ENCODE measurements around the gene AIFM2.
"Not testable (repeated sequence)": the region's sequence is repeated elsewhere in the genome, so short reads cannot be mapped to it uniquely, and the experiment has no call there.

AIFM2 gene

DNA sequence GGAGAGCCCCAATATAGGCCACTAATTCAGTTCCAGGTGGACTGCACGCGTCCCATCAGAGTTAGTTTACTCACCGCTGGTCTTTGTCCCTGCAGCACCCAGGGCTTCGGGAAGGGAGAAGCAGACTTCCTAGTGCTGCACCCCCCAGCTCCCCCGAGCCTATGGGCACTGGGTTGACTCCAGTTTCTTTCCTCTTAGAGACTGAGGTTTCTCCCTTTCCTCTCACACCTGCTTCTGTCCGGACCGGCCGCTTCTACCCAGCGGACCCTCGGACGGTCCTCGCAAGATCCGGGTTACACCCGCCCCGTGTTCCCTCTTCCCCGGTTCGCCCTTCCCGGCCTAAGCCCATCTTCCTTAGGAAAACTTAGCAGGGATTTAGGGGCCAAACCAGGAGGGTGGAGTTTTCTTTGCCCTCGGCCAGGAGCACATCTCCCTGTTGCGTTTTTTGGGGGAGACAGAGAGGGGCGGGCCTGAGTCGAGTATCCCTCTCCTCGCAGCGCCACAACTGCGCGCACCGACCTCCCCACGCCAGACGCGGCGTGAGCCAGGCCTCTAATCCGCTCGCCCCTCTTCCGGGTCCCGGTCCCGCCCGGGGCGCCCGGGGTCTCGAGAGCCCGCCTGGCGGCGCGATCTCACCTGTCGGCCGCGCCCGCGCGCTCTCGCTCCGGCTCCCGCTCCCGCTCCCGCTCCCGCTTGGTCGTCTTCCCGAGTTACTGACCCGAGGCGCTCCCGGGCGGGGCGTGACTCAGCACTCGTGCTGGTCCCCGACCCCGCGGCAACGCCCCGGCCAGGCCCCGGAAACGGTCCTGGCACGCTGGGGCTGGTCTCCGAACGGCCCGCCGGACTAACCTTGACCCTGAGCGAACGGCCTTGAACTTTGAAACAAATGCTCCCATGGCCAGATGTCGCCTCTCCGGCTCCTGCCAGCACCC lies at the start of gene AIFM2:
TSS of gene AIFM2 (minus strand) at position 728 of the 932 bp plus-strand sequence. CDS start 8,741 bp downstream, outside the sequence.
- DNase-seq (ENCODE audit: extremely low read depth in 1 of 2, low read depth in 1 of 2): peak; percentile 6 to 17

- not testable (repeated sequence) for DNase-seq (ENCODE audit: extremely low read depth in 1 of 2, low read depth in 1 of 2)
These were observed 46.6 kb upstream of the AIFM2 start for GRCh38 chr10:70179209-70179608.

GRCh38 chr10:70178139-70178725 lies 45.6 kb upstream of the AIFM2 start:
- no peak for DNase-seq (ENCODE audit: extremely low read depth in 1 of 2, low read depth in 1 of 2)

- no peak for DNase-seq (ENCODE audit: extremely low read depth in 1 of 2, low read depth in 1 of 2)
These were observed 43.8 kb upstream of the AIFM2 start for GRCh38 chr10:70176441-70176840.

DNA sequence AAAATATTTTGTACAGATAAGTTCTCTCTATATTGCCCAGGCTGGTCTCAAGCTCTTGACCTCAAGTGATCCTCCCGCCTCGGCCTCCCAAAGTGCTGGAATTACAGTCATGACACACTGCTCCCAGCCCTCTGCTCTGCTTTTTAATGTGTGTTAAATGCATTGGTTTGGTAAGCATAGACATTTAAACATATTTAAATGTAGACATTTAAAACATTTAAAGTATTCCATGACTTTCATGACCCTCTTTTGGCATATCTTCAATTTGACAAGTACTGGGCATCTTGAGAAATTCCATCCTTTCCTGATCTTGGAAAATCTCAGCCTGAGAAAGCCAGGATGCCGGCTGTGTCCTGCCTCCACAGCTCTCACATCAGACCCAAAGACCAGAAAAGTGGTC lies 42.9 kb upstream of the AIFM2 start:
- no peak for DNase-seq (ENCODE audit: extremely low read depth in 1 of 2, low read depth in 1 of 2)

- no peak for DNase-seq (ENCODE audit: extremely low read depth in 1 of 2, low read depth in 1 of 2)
These were observed 41.6 kb upstream of the AIFM2 start for GRCh38 chr10:70174058-70174741.

GRCh38 chr10:70169649-70170364 lies 37.2 kb upstream of the AIFM2 start:
- no peak for DNase-seq (ENCODE audit: extremely low read depth in 1 of 2, low read depth in 1 of 2)

DNA sequence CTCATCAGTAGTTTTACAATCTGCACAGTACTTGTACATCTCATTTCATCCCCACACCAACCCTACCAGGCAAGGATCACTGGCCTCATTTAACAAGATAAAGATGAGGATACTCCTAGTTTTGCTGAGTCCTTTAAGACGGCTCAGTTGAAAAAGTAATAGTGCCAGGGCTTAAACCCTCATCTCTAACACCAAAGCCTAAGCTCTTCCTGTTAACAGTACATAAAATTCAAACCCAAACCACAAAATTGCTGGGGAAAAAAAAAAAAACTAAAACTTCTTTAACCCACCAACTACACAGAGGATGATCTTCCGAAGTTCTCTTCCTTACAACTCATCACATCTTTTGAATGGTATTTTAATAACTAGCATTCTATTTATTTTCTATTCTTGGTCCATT lies 36.4 kb upstream of the AIFM2 start:
- no peak for DNase-seq (ENCODE audit: extremely low read depth in 1 of 2, low read depth in 1 of 2)

DNA sequence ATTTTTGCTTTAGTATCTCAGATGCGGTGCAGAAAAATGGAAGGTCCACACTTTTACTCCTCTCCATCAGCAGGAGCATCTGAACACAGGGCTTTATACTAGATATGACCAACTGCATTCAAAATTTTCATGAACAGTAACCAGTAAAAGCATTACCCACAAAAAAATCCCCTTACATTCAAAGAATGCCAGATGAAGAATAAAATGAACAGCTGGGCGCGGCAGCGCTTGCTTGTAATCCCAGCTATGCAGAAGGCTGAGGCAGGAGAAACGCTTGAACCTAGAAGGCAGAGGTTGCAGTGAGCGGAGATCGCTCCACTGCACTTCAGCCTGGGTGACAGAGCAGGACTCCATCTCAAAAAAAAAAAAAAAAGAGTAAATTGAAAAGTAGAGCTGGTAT lies 34.6 kb upstream of the AIFM2 start:
- no peak for DNase-seq (ENCODE audit: extremely low read depth in 1 of 2, low read depth in 1 of 2)

DNA sequence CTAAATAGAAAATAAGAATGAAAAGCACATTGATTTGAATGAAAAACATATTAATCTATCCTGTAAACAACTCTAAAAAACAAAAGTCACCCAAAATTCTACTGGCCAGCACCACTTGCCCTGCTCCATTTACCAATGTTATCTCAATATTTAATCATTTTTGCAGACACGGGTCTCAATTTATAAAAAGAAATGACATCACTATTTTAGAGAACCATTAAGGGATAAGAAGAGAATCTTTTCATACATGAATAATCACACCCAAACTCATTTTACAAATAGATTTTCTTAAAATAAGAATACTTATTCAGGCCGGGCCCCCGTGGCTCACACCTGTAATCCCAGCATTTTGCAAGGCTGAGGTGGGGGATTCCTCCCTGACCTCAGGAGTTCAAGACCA lies 33.8 kb upstream of the AIFM2 start:
- no peak for DNase-seq (ENCODE audit: extremely low read depth in 1 of 2, low read depth in 1 of 2)

- DNase-seq (ENCODE audit: extremely low read depth in 1 of 2, low read depth in 1 of 2): no peak
These were observed 31.5 kb upstream of the AIFM2 start for GRCh38 chr10:70164163-70164562.

DNA sequence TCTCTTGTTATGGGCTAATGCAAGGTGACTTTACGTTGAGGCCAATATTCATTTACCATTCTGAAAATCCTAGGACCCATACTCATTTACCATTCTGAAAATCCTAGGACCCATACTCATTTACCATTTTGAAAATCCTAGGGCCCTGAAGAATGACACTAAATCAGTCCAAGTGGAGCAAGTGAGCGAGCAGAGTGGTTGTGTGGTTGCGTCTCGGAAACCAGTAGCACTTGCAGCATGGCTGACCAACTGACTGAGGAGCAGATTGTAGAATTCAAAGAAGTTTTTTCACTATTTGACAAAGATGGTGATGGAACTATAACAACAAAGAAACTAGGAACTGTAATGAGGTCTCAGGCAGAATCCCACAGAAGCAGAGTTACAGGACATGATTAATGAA lies 30.8 kb upstream of the AIFM2 start:
- peak in 1 of 2 donors; percentile 32 for DNase-seq (ENCODE audit: extremely low read depth in 1 of 2, low read depth in 1 of 2)

GRCh38 chr10:70162892-70163201 lies 30.2 kb upstream of the AIFM2 start:
- peak in 1 of 2 donors; percentile 69 for DNase-seq (ENCODE audit: extremely low read depth in 1 of 2, low read depth in 1 of 2)

DNA sequence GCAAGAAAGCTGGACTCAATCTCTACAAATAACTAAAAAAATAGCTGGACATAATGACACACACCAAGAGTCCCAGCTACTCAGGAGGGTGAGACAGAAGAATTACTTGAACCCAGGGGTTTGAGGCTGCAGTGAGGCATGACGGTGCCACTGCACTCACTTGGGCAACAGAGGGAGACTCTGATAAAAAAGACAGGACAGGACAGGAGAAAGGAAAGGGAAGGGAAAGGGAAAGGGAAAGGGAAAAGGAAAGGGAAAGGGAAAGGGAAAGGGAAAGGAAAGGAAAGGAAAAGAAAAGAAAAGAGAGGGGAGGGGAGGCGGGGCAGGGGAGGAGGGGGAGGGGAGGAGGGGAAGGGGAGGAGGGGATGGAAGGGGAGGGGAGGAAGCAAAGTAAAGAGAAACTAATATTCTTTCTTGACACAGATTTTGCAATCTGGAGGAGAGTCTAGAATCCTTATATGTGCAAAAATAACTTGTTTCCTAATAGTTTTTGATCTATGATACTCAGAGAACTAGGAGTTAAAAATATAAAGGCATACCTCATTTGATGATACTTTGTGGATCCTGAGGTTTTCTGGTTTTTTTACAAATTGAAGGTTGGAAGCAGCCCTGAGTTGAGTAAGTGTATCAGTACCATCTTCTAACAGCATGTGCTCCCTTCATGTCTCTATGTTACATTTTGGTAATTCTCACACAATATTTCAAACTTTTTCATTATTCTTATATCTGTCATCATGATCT lies 29.7 kb upstream of the AIFM2 start:
- DNase-seq (ENCODE audit: extremely low read depth in 1 of 2, low read depth in 1 of 2): no peak

DNA sequence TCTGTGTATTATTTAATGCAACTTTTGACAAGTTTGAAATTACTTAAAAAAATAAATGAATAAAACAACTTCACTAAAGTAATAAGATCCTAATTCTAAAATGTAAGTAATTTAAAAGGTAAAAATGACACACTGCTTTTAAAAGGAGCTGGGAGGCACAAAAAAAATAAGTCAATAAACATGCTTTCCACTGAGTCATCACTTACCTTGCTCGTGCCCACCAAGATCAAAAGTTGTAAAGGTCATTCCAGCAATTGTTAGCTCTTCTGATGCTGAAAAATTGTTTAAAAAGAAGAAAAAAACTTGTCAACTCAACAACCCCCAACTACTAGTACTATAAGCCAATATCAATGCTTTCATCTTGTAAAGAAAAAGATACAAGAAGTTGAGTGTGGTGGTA lies 28.2 kb upstream of the AIFM2 start:
- DNase-seq (ENCODE audit: extremely low read depth in 1 of 2, low read depth in 1 of 2): no peak

DNA sequence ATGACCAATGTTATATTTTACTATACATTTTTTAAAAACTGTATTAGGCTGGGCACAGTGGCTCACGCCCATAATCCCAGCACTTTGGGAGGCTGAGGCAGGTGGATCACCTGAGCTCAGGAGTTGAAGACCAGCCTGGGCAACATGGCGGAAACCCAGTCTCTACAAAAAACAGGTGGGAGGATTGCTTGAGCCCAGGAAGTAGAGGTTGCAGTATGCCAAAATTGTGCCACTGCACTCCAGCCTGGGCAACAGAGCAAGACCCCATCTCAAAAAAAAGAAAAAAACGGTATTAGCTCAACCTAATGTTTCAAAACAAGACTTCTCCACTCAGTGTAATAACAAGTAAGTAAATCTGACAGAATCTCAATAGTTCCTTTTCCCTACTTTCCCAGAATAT lies 26.7 kb upstream of the AIFM2 start:
- not testable (repeated sequence) for DNase-seq (ENCODE audit: extremely low read depth in 1 of 2, low read depth in 1 of 2)

GRCh38 chr10:70158113-70158512 lies 25.5 kb upstream of the AIFM2 start:
- no peak for DNase-seq (ENCODE audit: extremely low read depth in 1 of 2, low read depth in 1 of 2)

- no peak for DNase-seq (ENCODE audit: extremely low read depth in 1 of 2, low read depth in 1 of 2)
These were observed 22.7 kb upstream of the AIFM2 start for GRCh38 chr10:70155255-70155838.

- DNase-seq (ENCODE audit: extremely low read depth in 1 of 2, low read depth in 1 of 2): no peak
These were observed 15.9 kb upstream of the AIFM2 start for GRCh38 chr10:70148516-70148915.

GRCh38 chr10:70147259-70147625 lies 14.6 kb upstream of the AIFM2 start:
- DNase-seq (ENCODE audit: extremely low read depth in 1 of 2, low read depth in 1 of 2): no peak

Data from stimulated activated CD8-positive, alpha-beta memory T cell treated with anti-CD3 and anti-CD28 coated beads, Interleukin-7, amount 100 ng/mL, for 48 hours (primary cell).